Measurements from ENCODE around the gene GJA4.

The GJA4 gene

GRCh38 chr1:34828611-34829010, 35.8 kb downstream of the GJA4 start:
- TF ChIP-seq GATA3 (IDR thresholded peaks at IDR 0.05; ENCODE audit: low read depth, low read length): no peak
- TF ChIP-seq GATA2 (IDR thresholded peaks at IDR 0.05; ENCODE audit: low read depth, low read length): no peak

GRCh38 chr1:34829250-34829649, 36.5 kb downstream of the GJA4 start:
- no peak for TF ChIP-seq GATA3 (IDR thresholded peaks at IDR 0.05; ENCODE audit: low read depth, low read length)
- no peak for TF ChIP-seq GATA2 (IDR thresholded peaks at IDR 0.05; ENCODE audit: low read depth, low read length)

- TF ChIP-seq GATA2 (IDR thresholded peaks at IDR 0.05; ENCODE audit: low read depth, low read length) (no peak), GATA3 (IDR thresholded peaks at IDR 0.05; ENCODE audit: low read depth, low read length) (no peak)
Observed at GRCh38 chr1:34831721-34832246, 39.0 kb downstream of the GJA4 start.

GRCh38 chr1:34833711-34834110, 40.9 kb downstream of the GJA4 start:
- TF ChIP-seq GATA2 (IDR thresholded peaks at IDR 0.05; ENCODE audit: low read depth, low read length) (no peak), GATA3 (IDR thresholded peaks at IDR 0.05; ENCODE audit: low read depth, low read length) (no peak)

GRCh38 chr1:34839526-34840305, 46.9 kb downstream of the GJA4 start:
- TF ChIP-seq GATA2 (IDR thresholded peaks at IDR 0.05; ENCODE audit: low read depth, low read length): no peak
- no peak for TF ChIP-seq GATA3 (IDR thresholded peaks at IDR 0.05; ENCODE audit: low read depth, low read length)

- no peak for TF ChIP-seq GATA2 (IDR thresholded peaks at IDR 0.05; ENCODE audit: low read depth, low read length)
- TF ChIP-seq GATA3 (IDR thresholded peaks at IDR 0.05; ENCODE audit: low read depth, low read length): no peak
Observed at GRCh38 chr1:34840426-34840825, 47.6 kb downstream of the GJA4 start.

- TF ChIP-seq GATA2 (IDR thresholded peaks at IDR 0.05; ENCODE audit: low read depth, low read length) (no peak), GATA3 (IDR thresholded peaks at IDR 0.05; ENCODE audit: low read depth, low read length) (no peak)
Observed at GRCh38 chr1:34842073-34842472, 49.3 kb downstream of the GJA4 start.

GRCh38 chr1:34842952-34843371, 50.2 kb downstream of the GJA4 start:
- no peak for TF ChIP-seq GATA2 (IDR thresholded peaks at IDR 0.05; ENCODE audit: low read depth, low read length)
- TF ChIP-seq GATA3 (IDR thresholded peaks at IDR 0.05; ENCODE audit: low read depth, low read length): no peak

GRCh38 chr1:34843392-34844251, 50.8 kb downstream of the GJA4 start:
- TF ChIP-seq GATA2 (IDR thresholded peaks at IDR 0.05; ENCODE audit: low read depth, low read length) (no peak), GATA3 (IDR thresholded peaks at IDR 0.05; ENCODE audit: low read depth, low read length) (no peak)

- TF ChIP-seq GATA3 (IDR thresholded peaks at IDR 0.05; ENCODE audit: low read depth, low read length) (no peak), GATA2 (IDR thresholded peaks at IDR 0.05; ENCODE audit: low read depth, low read length) (no peak)
Observed at GRCh38 chr1:34844252-34844634, 51.4 kb downstream of the GJA4 start.

Measured in SH-SY5Y (cell line).